GM19467 (cell line): ENCODE measurements around the gene LCT.
A peak's percentile ranks its signal among the peaks of the same experiment; 100 is the strongest.
"Not testable (repeated sequence)": the region's sequence is repeated elsewhere in the genome, so short reads cannot be mapped to it uniquely, and the experiment has no call there.

ENCODE experiments used
- ATAC-seq: cut with Tn5 transposase; IDR thresholded peaks from one replicate; pipeline ENCODE4 v1.9.1; 2021; ENCODE audit warnings: mild to moderate bottlenecking, moderate library complexity; ENCODE audit not compliant: unreplicated experiment

The LCT gene

GRCh38 chr2:135832891-135833290 is 4.1 kb downstream of the LCT start:
- no peak for ATAC-seq

- ATAC-seq: no peak
Measured at GRCh38 chr2:135831180-135831812, 5.7 kb downstream of the LCT start.

GRCh38 chr2:135829378-135830135 is 7.4 kb downstream of the LCT start:
- no peak for ATAC-seq

GRCh38 chr2:135826544-135826943 is 10.4 kb downstream of the LCT start:
- no peak for ATAC-seq

- no peak for ATAC-seq
Measured at GRCh38 chr2:135825550-135826176, 11.3 kb downstream of the LCT start.

GRCh38 chr2:135825131-135825530 is 11.9 kb downstream of the LCT start:
- ATAC-seq: no peak

- ATAC-seq: no peak
Measured at GRCh38 chr2:135822855-135823254, 14.1 kb downstream of the LCT start.

- no peak for ATAC-seq
Measured at GRCh38 chr2:135821190-135821589, 15.8 kb downstream of the LCT start.

- peak; percentile 88 for ATAC-seq
Measured at GRCh38 chr2:135820003-135820618, 16.9 kb downstream of the LCT start.

GRCh38 chr2:135818937-135819610 is 17.9 kb downstream of the LCT start:
- ATAC-seq: no peak

- no peak for ATAC-seq
Measured at GRCh38 chr2:135817951-135818350, 19.0 kb downstream of the LCT start.

- no peak for ATAC-seq
Measured at GRCh38 chr2:135817466-135817865, 19.5 kb downstream of the LCT start.

- no peak for ATAC-seq
Measured at GRCh38 chr2:135815269-135815668, 21.7 kb downstream of the LCT start.

- no peak for ATAC-seq
Measured at GRCh38 chr2:135812907-135813511, 24.0 kb downstream of the LCT start.

GRCh38 chr2:135807874-135808273 is 29.1 kb downstream of the LCT start:
- not testable (repeated sequence) for ATAC-seq

GRCh38 chr2:135803278-135803677 is 33.7 kb downstream of the LCT start:
- no peak for ATAC-seq

GRCh38 chr2:135802350-135802749 is 34.6 kb downstream of the LCT start:
- ATAC-seq: no peak

GRCh38 chr2:135800513-135801460 is 36.2 kb downstream of the LCT start:
- no peak for ATAC-seq

GRCh38 chr2:135799738-135800137 is 37.2 kb downstream of the LCT start:
- no peak for ATAC-seq

GRCh38 chr2:135798762-135799161 is 38.2 kb downstream of the LCT start:
- ATAC-seq: no peak
